Measurements from ENCODE around the gene SCYL1. TPM values are rescaled to one million over a fixed set of nuclear protein-coding genes. Genes with fewer than 3 reads are reported as not detected.

SCYL1 gene
- polyA plus RNA-seq, 4 donors, result 46.7 to 76.9 (median 61.0) TPM

DNA sequence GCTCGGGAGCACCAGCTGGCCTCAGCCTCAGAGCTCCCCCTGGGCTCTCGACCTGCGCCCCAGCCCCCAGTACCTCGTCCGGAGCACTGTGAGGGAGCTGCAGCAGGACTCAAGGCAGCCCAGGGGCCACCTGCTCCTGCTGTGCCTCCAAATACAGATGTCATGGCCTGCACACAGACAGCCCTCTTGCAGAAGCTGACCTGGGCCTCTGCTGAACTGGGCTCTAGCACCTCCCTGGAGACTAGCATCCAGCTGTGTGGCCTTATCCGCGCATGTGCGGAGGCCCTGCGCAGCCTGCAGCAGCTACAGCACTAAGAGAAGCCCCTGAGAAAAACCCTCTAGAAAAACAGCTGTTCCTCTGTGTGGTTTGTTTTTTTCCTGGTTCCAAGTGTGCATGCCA is 46.5 kb downstream of the SCYL1 start:
- no peaks in the 10 kb centered on the region for H3K27me3 ChIP-seq (ENCODE audit: control insufficient read depth in 3 of 3, insufficient read depth in 3 of 3, low read length in 3 of 3)
- FAIRE-seq, result no peak
- H3K4me1 ChIP-seq (ENCODE audit: control insufficient read depth in 3 of 3, insufficient read depth in 2 of 3, low read depth in 1 of 3, low read length in 2 of 3), result peaks cover 0 to 48% (median 0%) of the 10 kb centered on the region in 3 donors
- peaks cover 0 to 33% (median 0%) of the 10 kb centered on the region in 3 donors for H3K36me3 ChIP-seq (ENCODE audit: control insufficient read depth in 3 of 3, insufficient read depth in 2 of 3, low read depth in 1 of 3, low read length in 3 of 3)
- 72 to 85% (median 83%) methylated on average over 9 of the region's 9 CpGs for WGBS, 3 donors
- H3K27ac ChIP-seq (ENCODE audit: low read depth in 1 of 3, low read length in 2 of 3), result peak overlapping the region in 1 of 3 donors; percentile 97
- DNase-seq, result no peak
- H3K9me3 ChIP-seq (ENCODE audit: control insufficient read depth in 2 of 2, insufficient read depth in 1 of 2, low read depth in 1 of 2, low read length in 1 of 2), result no peaks in the 10 kb centered on the region
- peak overlapping the region in 2 of 3 donors; percentile 81 to 86 for H3K4me3 ChIP-seq (ENCODE audit: low read depth in 1 of 3, low read length in 3 of 3)

DNA sequence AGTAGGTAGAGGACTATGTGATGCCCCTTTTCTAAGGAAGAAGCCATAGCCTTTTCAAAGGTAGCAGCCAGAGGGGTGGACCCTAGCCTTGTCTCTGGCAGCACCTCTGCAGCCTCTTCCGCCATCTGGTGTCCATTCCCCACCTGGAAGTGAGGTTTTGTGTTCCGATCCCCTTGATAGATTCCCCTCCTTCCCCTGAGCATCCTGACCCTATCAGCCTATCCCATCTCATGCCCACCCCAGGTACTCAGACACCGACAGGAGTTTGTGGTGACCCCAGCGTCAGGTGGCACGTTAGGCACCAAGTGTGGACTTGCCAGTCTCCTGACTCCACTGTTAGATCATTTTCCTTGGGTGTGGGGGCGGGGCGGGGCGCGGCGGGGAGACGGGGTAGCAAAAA is 47.1 kb downstream of the SCYL1 start:
- peaks cover 0 to 53% (median 2%) of the 10 kb centered on the region in 3 donors for H3K4me1 ChIP-seq (ENCODE audit: control insufficient read depth in 3 of 3, insufficient read depth in 2 of 3, low read depth in 1 of 3, low read length in 2 of 3)
- DNase-seq, result peak in 1 of 2 donors; percentile 51
- WGBS, 3 donors, result 5 to 9% (median 7%) methylated on average over 6 to 11 of the region's 11 CpGs

GRCh38 chr11:65572356-65573051 is 47.6 kb downstream of the SCYL1 start, which contains the start of gene FAM89B:
FAM89B (plus strand) TSS chr11:65572538; CDS start chr11:65572670, 132 bp downstream.
- Histone ChIP-seq H3K27me3 (ENCODE audit: control insufficient read depth in 3 of 3, insufficient read depth in 3 of 3, low read length in 3 of 3) (no peaks in the 10 kb centered on the region), H3K27ac (ENCODE audit: low read depth in 1 of 3, low read length in 2 of 3) (peak within 1 kb of the TSS; percentile 29 to 97 (median 75)), H3K4me3 (ENCODE audit: low read depth in 1 of 3, low read length in 3 of 3) (peak within 1 kb of the TSS; percentile 71 to 94 (median 86)), H3K4me1 (ENCODE audit: control insufficient read depth in 3 of 3, insufficient read depth in 2 of 3, low read depth in 1 of 3, low read length in 2 of 3) (peaks cover 2 to 58% (median 3%) of the 10 kb centered on the region in 3 donors), H3K36me3 (ENCODE audit: control insufficient read depth in 3 of 3, insufficient read depth in 2 of 3, low read depth in 1 of 3, low read length in 3 of 3) (peaks cover 0 to 26% (median 0%) of the 10 kb centered on the region in 3 donors), H3K9me3 (ENCODE audit: control insufficient read depth in 2 of 2, insufficient read depth in 1 of 2, low read depth in 1 of 2, low read length in 1 of 2) (no peaks in the 10 kb centered on the region)
- 0 to 1% (median 1%) methylated on average over 52 to 86 of the region's 86 CpGs for WGBS, 3 donors
- DNase-seq, result peak; percentile 91 to 94
- no peak for FAIRE-seq

More for the DNA sequence above, 47.1 kb downstream of the SCYL1 start:
- peak overlapping the region; percentile 14 to 94 (median 71) for H3K4me3 ChIP-seq (ENCODE audit: low read depth in 1 of 3, low read length in 3 of 3)
- H3K27ac ChIP-seq (ENCODE audit: low read depth in 1 of 3, low read length in 2 of 3), result peak overlapping the region; percentile 29 to 97 (median 75)
- H3K27me3 ChIP-seq (ENCODE audit: control insufficient read depth in 3 of 3, insufficient read depth in 3 of 3, low read length in 3 of 3), result no peaks in the 10 kb centered on the region
- FAIRE-seq, result no peak
- H3K9me3 ChIP-seq (ENCODE audit: control insufficient read depth in 2 of 2, insufficient read depth in 1 of 2, low read depth in 1 of 2, low read length in 1 of 2), result no peaks in the 10 kb centered on the region
- H3K36me3 ChIP-seq (ENCODE audit: control insufficient read depth in 3 of 3, insufficient read depth in 2 of 3, low read depth in 1 of 3, low read length in 3 of 3), result peaks cover 0 to 28% (median 0%) of the 10 kb centered on the region in 3 donors

GRCh38 chr11:65573391-65574079 is 48.7 kb downstream of the SCYL1 start:
- Histone ChIP-seq H3K27ac (ENCODE audit: low read depth in 1 of 3, low read length in 2 of 3) (peak overlapping the region; percentile 25 to 79 (median 60)), H3K9me3 (ENCODE audit: control insufficient read depth in 2 of 2, insufficient read depth in 1 of 2, low read depth in 1 of 2, low read length in 1 of 2) (no peaks in the 10 kb centered on the region), H3K27me3 (ENCODE audit: control insufficient read depth in 3 of 3, insufficient read depth in 3 of 3, low read length in 3 of 3) (no peaks in the 10 kb centered on the region), H3K36me3 (ENCODE audit: control insufficient read depth in 3 of 3, insufficient read depth in 2 of 3, low read depth in 1 of 3, low read length in 3 of 3) (peaks cover 0 to 24% (median 0%) of the 10 kb centered on the region in 3 donors), H3K4me3 (ENCODE audit: low read depth in 1 of 3, low read length in 3 of 3) (peak overlapping the region in 2 of 3 donors; percentile 49 to 94), H3K4me1 (ENCODE audit: control insufficient read depth in 3 of 3, insufficient read depth in 2 of 3, low read depth in 1 of 3, low read length in 2 of 3) (peaks cover 4 to 68% (median 10%) of the 10 kb centered on the region in 3 donors)
- FAIRE-seq (no peak), DNase-seq (no peak)
- 31 to 34% (median 31%) methylated on average over 21 to 22 of the region's 22 CpGs for WGBS, 3 donors

- Histone ChIP-seq H3K9me3 (ENCODE audit: control insufficient read depth in 2 of 2, insufficient read depth in 1 of 2, low read depth in 1 of 2, low read length in 1 of 2) (no peaks in the 10 kb centered on the region), H3K27me3 (ENCODE audit: control insufficient read depth in 3 of 3, insufficient read depth in 3 of 3, low read length in 3 of 3) (no peaks in the 10 kb centered on the region), H3K27ac (ENCODE audit: low read depth in 1 of 3, low read length in 2 of 3) (peak overlapping the region; percentile 80 to 95 (median 87)), H3K36me3 (ENCODE audit: control insufficient read depth in 3 of 3, insufficient read depth in 2 of 3, low read depth in 1 of 3, low read length in 3 of 3) (peaks cover 0 to 28% (median 2%) of the 10 kb centered on the region in 3 donors), H3K4me1 (ENCODE audit: control insufficient read depth in 3 of 3, insufficient read depth in 2 of 3, low read depth in 1 of 3, low read length in 2 of 3) (peaks cover 4 to 68% (median 15%) of the 10 kb centered on the region in 3 donors), H3K4me3 (ENCODE audit: low read depth in 1 of 3, low read length in 3 of 3) (peak overlapping the region; percentile 49 to 94 (median 61))
- FAIRE-seq (no peak), DNase-seq (peak; percentile 76 to 94)
- WGBS, 3 donors, result 0 to 1% (median 1%) methylated on average over 32 to 67 of the region's 67 CpGs
These were observed 49.4 kb downstream of the SCYL1 start for GRCh38 chr11:65574109-65574810.

- H3K4me3 ChIP-seq (ENCODE audit: low read depth in 1 of 3, low read length in 3 of 3), result peak overlapping the region; percentile 37 to 94 (median 61)
- H3K27me3 ChIP-seq (ENCODE audit: control insufficient read depth in 3 of 3, insufficient read depth in 3 of 3, low read length in 3 of 3), result no peaks in the 10 kb centered on the region
- peaks cover 0 to 36% (median 4%) of the 10 kb centered on the region in 3 donors for H3K36me3 ChIP-seq (ENCODE audit: control insufficient read depth in 3 of 3, insufficient read depth in 2 of 3, low read depth in 1 of 3, low read length in 3 of 3)
- 1 to 14% (median 4%) methylated on average over 28 of the region's 28 CpGs for WGBS, 3 donors
- peak overlapping the region; percentile 80 to 95 (median 87) for H3K27ac ChIP-seq (ENCODE audit: low read depth in 1 of 3, low read length in 2 of 3)
- H3K4me1 ChIP-seq (ENCODE audit: control insufficient read depth in 3 of 3, insufficient read depth in 2 of 3, low read depth in 1 of 3, low read length in 2 of 3), result peaks cover 4 to 67% (median 15%) of the 10 kb centered on the region in 3 donors
- no peak for FAIRE-seq
- H3K9me3 ChIP-seq (ENCODE audit: control insufficient read depth in 2 of 2, insufficient read depth in 1 of 2, low read depth in 1 of 2, low read length in 1 of 2), result no peaks in the 10 kb centered on the region
- peak; percentile 86 to 91 for DNase-seq
These were observed 50.1 kb downstream of the SCYL1 start for GRCh38 chr11:65574811-65575567.

- Histone ChIP-seq H3K27me3 (ENCODE audit: control insufficient read depth in 3 of 3, insufficient read depth in 3 of 3, low read length in 3 of 3) (no peaks in the 10 kb centered on the region), H3K9me3 (ENCODE audit: control insufficient read depth in 2 of 2, insufficient read depth in 1 of 2, low read depth in 1 of 2, low read length in 1 of 2) (no peaks in the 10 kb centered on the region), H3K36me3 (ENCODE audit: control insufficient read depth in 3 of 3, insufficient read depth in 2 of 3, low read depth in 1 of 3, low read length in 3 of 3) (peaks cover 0 to 43% (median 4%) of the 10 kb centered on the region in 3 donors), H3K4me3 (ENCODE audit: low read depth in 1 of 3, low read length in 3 of 3) (peak within 1 kb of the TSS; percentile 63 to 94 (median 73)), H3K27ac (ENCODE audit: low read depth in 1 of 3, low read length in 2 of 3) (peak within 1 kb of the TSS; percentile 80 to 95 (median 87)), H3K4me1 (ENCODE audit: control insufficient read depth in 3 of 3, insufficient read depth in 2 of 3, low read depth in 1 of 3, low read length in 2 of 3) (peaks cover 4 to 72% (median 15%) of the 10 kb centered on the region in 3 donors)
- 0 to 2% (median 1%) methylated on average over 34 to 69 of the region's 69 CpGs for WGBS, 3 donors
- peak; percentile 82 to 83 for DNase-seq
- FAIRE-seq, result no peak
These were observed 50.8 kb downstream of the SCYL1 start, which contains the start of gene EHBP1L1 for GRCh38 chr11:65575568-65576231. EHBP1L1 (plus strand) TSS chr11:65576053; CDS start chr11:65576303, 250 bp downstream.
